GM21825 (cell line): ENCODE data around the gene OR2T8.

ENCODE experiments used
- ATAC-seq: cut with Tn5 transposase; IDR thresholded peaks from one replicate; pipeline ENCODE4 v1.9.1; 2021; ENCODE audit warnings: mild to moderate bottlenecking, moderate library complexity; ENCODE audit not compliant: unreplicated experiment

The OR2T8 gene

GRCh38 chr1:247919952-247920351 is at the start of gene OR2T8:
TSS of gene OR2T8 (plus strand) at chr1:247920252. CDS start at chr1:247921018, 766 bp downstream.
- ATAC-seq = no peak

- ATAC-seq = no peak
Observed at GRCh38 chr1:247883346-247883745, 36.7 kb upstream of the OR2T8 start.

GRCh38 chr1:247884797-247885413 is 35.1 kb upstream of the OR2T8 start:
- no peak for ATAC-seq

- no peak for ATAC-seq
Observed at GRCh38 chr1:247895163-247895637, 24.9 kb upstream of the OR2T8 start, which contains the start of gene OR2W3. TSS of gene OR2W3 (plus strand) at chr1:247895587. CDS start at chr1:247895587, 0 bp downstream.

GRCh38 chr1:247895976-247896375 is 24.1 kb upstream of the OR2T8 start:
- no peak for ATAC-seq

- no peak for ATAC-seq
Observed at GRCh38 chr1:247904122-247904521, 15.9 kb upstream of the OR2T8 start.

- ATAC-seq = no peak
Observed at GRCh38 chr1:247905181-247905580, 14.9 kb upstream of the OR2T8 start.

- no peak for ATAC-seq
Observed at GRCh38 chr1:247905910-247906503, 14.0 kb upstream of the OR2T8 start.

- ATAC-seq = no peak
Observed at GRCh38 chr1:247906504-247907047, 13.5 kb upstream of the OR2T8 start.

GRCh38 chr1:247908766-247909165 is 11.3 kb upstream of the OR2T8 start:
- ATAC-seq = no peak

GRCh38 chr1:247913786-247914185 is 6.3 kb upstream of the OR2T8 start:
- ATAC-seq = no peak

- no peak for ATAC-seq
Observed at GRCh38 chr1:247914941-247915662, 5.0 kb upstream of the OR2T8 start.

- no peak for ATAC-seq
Observed at GRCh38 chr1:247923941-247924340, 3.9 kb downstream of the OR2T8 start.

GRCh38 chr1:247924868-247925267 is 4.8 kb downstream of the OR2T8 start, which contains the start of gene OR2AJ1:
TSS of gene OR2AJ1 (plus strand) at chr1:247924889. CDS start at chr1:247933769, 8,880 bp downstream.
- no peak for ATAC-seq

GRCh38 chr1:247933989-247934388 is 13.9 kb downstream of the OR2T8 start:
- no peak for ATAC-seq

GRCh38 chr1:247935781-247936180 is 15.7 kb downstream of the OR2T8 start:
- no peak for ATAC-seq

GRCh38 chr1:247936415-247936814 is 16.4 kb downstream of the OR2T8 start:
- ATAC-seq = no peak

GRCh38 chr1:247936965-247937734 is 17.1 kb downstream of the OR2T8 start:
- peak; percentile 100 for ATAC-seq

- ATAC-seq = no peak
Observed at GRCh38 chr1:247942624-247943023, 22.6 kb downstream of the OR2T8 start.

- no peak for ATAC-seq
Observed at GRCh38 chr1:247948558-247948957, 28.5 kb downstream of the OR2T8 start, which contains the start of gene OR2L8. TSS of gene OR2L8 (plus strand) at chr1:247948858. CDS start at chr1:247948858, 0 bp downstream.

GRCh38 chr1:247953408-247953807 is 33.4 kb downstream of the OR2T8 start:
- no peak for ATAC-seq
